ENCODE data around the gene FNBP1L. TPM values are rescaled to one million over a fixed set of nuclear protein-coding genes. Genes with fewer than 3 reads are reported as not detected.
A peak's percentile ranks its signal among the peaks of the same experiment; 100 is the strongest.
"Not testable (repeated sequence)": the region's sequence is repeated elsewhere in the genome, so short reads cannot be mapped to it uniquely, and the experiment has no call there.

Gene FNBP1L
- total RNA-seq, 1 donor from 2014 or later, result 21.0 TPM

GRCh38 chr1:93549811-93550210 lies 101.9 kb downstream of the FNBP1L start:
- no peak for ATAC-seq (ENCODE audit: poor library complexity)
- intact Hi-C loops (cut with DNase I), result loop anchor here (10.0 kb wide), 2 partner anchors 105 to 295 kb away; partner anchors contain the start of gene FNBP1L
- DNase-seq, result no peak

- intact Hi-C loops (cut with DNase I), result loop anchor here (10.0 kb wide), 1 partner anchor 108 kb away; the partner anchor contains the start of gene FNBP1L
- peak; percentile 61 for ATAC-seq (ENCODE audit: poor library complexity)
- peak; percentile 61 for DNase-seq
Measured at GRCh38 chr1:93552741-93553455, 105.0 kb downstream of the FNBP1L start.

DNA sequence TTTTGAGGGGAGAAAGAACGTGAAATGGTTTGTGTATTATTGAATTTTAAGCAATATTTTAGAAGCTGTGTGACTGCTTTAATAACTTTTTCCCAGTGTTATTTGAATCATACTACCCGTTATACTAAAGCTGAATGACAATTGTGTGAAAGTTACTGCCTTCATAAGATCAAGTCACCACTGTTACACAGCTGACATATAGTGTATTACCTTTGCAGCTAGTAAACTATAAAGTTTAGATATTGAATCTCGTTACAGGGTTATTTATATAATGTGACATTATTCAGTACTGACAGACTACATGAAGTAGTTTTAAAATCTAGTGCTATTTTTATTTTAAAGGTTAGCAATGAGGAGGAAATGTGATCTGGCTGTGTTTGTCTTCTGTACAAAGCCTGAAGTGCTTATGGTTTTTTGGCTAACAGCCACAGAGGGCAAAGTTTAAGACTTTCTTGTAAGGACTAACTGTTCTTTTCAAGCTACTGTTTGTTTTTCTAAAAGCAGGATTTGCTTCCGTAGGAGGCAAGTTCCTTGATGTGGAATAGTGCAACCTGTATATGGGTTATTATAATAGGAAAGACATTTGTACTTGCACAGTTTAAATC lies 106.1 kb downstream of the FNBP1L start:
- intact Hi-C loops (cut with DNase I), result loop anchor here (10.0 kb wide), 1 partner anchor 109 kb away; the partner anchor contains the start of gene FNBP1L
- ATAC-seq (ENCODE audit: poor library complexity), result peak; percentile 65
- DNase-seq, result not testable (repeated sequence)

DNA sequence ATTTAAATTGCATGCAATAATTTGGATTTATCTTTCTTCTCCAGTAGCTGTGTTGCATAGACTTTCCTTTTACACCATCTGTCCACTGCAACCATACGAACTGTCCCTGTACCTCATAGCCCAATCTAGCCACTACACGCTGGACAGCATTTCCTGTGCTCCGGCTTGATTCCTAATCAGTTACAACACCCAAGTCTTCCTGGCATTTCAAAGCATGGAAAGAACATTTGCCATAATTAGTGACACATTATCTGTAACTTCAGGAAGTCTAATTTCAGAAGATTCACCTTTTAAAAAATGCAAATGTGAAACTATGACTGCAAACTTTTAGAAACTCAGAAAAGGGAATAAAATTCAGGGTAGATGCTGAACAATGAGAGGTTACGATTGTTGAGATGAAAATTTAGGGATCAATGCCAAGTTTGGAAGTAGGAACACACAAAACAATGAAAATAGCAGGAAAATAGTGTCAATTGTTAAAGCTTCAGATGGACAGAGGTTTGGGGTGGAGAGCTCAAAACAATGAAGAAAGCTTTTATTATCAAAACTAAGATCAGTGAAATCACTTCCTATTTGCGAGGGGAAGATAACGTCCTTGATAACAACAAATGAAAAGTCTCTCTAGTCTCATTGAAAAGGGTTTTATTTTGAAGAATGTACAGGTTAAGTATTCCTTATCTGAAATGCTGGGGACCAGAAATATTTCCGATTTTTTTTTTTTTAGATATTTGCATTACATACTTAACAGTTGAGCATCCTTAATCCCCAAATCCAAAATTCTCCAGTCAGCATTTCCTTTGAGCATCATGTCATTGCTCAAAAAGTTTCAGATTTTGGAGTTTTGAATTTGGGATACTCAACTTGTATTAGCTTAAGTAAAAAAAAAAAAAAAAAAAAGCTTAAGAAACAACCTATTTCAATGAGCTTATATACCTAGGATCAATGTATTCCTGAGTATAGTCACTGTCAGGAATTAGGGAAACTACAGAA lies 107.3 kb downstream of the FNBP1L start:
- intact Hi-C loops (cut with DNase I), result loop anchor here (10.0 kb wide), 1 partner anchor 110 kb away; the partner anchor contains the start of gene FNBP1L
- ATAC-seq (ENCODE audit: poor library complexity) (peak; percentile 77), DNase-seq (no peak)

DNA sequence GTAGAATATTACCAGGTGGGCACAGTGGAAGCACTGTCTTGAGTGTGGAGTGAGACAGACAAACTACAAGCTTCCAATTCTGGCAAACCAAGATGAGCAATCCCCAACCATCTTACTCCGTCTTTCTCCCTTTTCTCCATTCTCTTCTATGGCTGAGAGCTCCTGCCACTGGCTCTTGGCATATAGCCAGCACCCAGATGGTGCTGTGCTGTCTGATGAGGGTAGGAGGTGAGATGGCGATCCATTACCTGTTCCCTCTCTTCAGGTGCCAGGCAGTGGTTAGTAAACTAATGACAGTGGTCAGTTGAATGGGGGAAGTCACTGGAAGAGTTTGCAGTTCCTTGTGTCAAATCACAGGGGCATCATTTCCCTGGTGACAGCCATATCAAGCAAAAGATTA lies 108.4 kb downstream of the FNBP1L start:
- ATAC-seq (ENCODE audit: poor library complexity), result no peak
- intact Hi-C loops (cut with DNase I), result loop anchor here (10.0 kb wide), 1 partner anchor 111 kb away; the partner anchor contains the start of gene FNBP1L
- DNase-seq, result no peak

DNA sequence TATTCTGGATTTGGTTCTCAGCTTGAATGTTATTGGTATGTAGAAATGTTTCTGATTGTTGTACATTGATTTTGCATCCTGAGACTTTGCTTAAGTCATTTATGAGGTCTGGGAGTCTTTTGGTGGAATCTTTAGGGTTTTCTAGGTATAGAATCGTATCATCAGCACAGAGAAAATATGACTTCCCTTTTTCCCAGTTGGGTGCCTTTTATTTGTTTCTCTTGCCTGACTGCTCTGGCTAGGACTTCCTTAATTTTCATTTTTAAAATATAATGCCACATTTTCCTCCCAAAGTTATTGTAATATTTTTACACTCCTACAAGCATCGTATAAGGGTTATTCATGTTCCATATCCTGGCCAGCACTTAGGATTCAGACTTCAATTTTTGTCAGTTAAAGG lies 111.1 kb downstream of the FNBP1L start:
- intact Hi-C loops (cut with DNase I), result loop anchor here (10.0 kb wide), 1 partner anchor 114 kb away; the partner anchor contains the start of gene FNBP1L
- no peak for ATAC-seq (ENCODE audit: poor library complexity)
- no peak for DNase-seq

DNA sequence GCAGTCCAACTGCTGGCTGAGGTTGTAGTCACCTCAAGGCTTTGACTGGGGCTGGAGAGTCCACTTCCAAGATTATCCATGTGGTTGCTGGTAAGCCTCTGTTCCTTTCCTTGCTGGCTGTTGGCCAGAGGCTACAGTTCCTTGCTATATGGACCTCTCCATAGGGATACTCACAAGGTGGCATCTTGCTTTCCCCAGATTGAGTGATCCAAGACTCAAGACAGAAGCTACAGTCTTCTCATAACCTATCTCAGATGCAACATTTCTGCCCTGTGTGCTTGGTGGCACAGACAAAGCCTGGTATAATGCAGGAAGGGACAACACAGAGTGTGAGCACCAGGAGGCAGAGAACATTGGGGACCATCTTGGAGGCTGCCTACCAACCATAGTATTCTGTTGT lies 111.8 kb downstream of the FNBP1L start:
- intact Hi-C loops (cut with DNase I), result loop anchor here (10.0 kb wide), 1 partner anchor 115 kb away; the partner anchor contains the start of gene FNBP1L
- no peak for ATAC-seq (ENCODE audit: poor library complexity)
- no peak for DNase-seq

- DNase-seq, result no peak
- no peak for ATAC-seq (ENCODE audit: poor library complexity)
- intact Hi-C loops (cut with DNase I), result no loop called here
Measured at GRCh38 chr1:93565496-93566206, 117.7 kb downstream of the FNBP1L start.

DNA sequence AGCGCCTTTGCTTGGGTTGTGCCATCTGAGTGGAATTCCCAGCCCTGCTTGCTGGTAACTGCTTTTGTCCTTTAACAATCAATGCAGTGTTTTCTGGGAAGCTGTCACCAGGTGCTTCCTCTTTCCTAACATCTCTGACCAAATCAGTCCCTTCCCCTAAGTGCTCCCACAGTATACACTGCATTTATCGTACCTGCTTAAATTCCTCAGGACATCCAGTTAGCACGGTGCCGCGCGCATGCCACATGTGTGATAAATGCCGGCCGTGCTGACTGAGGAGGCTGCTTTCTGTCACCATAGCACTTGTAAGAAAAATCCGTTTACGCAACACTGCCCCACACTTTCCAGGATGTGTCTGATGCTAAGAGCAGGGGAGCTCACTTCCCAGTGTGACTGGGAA lies 118.3 kb downstream of the FNBP1L start:
- intact Hi-C loops (cut with DNase I), result no loop called here
- peak; percentile 94 for ATAC-seq (ENCODE audit: poor library complexity)
- peak; percentile 69 for DNase-seq

- ATAC-seq (ENCODE audit: poor library complexity) (peak; percentile 32), DNase-seq (no peak)
- intact Hi-C loops (cut with DNase I), result no loop called here
Measured at GRCh38 chr1:93567255-93567918, 119.5 kb downstream of the FNBP1L start.

- ATAC-seq (ENCODE audit: poor library complexity) (no peak), DNase-seq (no peak)
- intact Hi-C loops (cut with DNase I), result no loop called here
Measured at GRCh38 chr1:93569489-93569888, 121.6 kb downstream of the FNBP1L start.

GRCh38 chr1:93571623-93572310 lies 123.8 kb downstream of the FNBP1L start:
- ATAC-seq (ENCODE audit: poor library complexity), result no peak
- intact Hi-C loops (cut with DNase I), result no loop called here
- DNase-seq, result no peak

DNA sequence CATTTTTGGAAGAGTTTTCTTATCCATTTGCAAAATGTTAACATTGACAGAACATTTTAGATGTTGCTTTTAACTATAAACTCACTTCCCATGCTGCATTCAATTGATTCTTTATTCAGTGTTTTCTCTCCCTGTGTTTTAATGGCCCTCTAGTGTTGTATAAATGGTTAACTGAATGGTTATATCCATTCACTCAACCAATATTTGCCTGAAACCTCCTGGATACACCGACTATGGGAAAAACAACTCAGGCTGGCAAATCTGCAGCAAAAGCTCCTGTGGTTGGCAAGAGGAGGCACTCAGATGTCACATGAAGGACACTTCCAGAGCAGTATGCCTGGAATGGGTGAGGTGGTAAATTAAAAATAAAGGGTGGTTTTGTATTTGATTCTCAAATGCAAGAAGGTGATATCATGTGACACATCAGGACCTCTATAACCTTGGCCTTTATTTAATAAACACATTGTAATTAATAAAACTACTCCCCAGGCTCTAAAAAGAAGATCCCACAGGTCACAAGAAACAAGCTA lies 126.1 kb downstream of the FNBP1L start:
- intact Hi-C loops (cut with DNase I), result no loop called here
- no peak for DNase-seq
- peak; percentile 43 for ATAC-seq (ENCODE audit: poor library complexity)

- ATAC-seq (ENCODE audit: poor library complexity), result no peak
- DNase-seq, result no peak
- intact Hi-C loops (cut with DNase I), result no loop called here
Measured at GRCh38 chr1:93574511-93574910, 126.6 kb downstream of the FNBP1L start.

DNA sequence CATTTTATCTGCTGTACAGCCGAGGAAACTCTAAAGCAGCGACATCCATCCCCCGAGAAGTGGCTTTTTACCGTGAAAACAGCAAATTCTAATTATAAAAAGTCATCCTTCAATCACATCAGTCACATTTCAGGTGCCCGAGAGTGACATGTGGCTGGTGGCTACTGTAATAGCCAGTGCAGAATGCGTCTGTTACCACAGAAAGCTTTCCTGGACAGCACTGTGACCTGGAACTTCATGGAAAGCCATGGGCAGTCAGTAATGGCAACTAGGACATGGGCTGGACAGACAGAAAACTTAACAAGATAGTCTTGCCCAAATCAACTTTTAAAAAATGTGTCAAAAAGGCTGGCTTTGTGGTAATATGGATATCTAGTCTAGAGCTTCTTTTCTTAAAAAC lies 127.1 kb downstream of the FNBP1L start:
- ATAC-seq (ENCODE audit: poor library complexity), result no peak
- DNase-seq, result no peak
- intact Hi-C loops (cut with DNase I), result no loop called here

GRCh38 chr1:93575621-93576284 lies 127.8 kb downstream of the FNBP1L start:
- intact Hi-C loops (cut with DNase I), result no loop called here
- DNase-seq (no peak), ATAC-seq (ENCODE audit: poor library complexity) (no peak)

Measured in Right ventricle myocardium superior (tissue), 1 donor.